Nucleus accumbens (tissue), 56 donors: Measurements from ENCODE around the gene BARD1.
"Not testable (repeated sequence)": the region's sequence is repeated elsewhere in the genome, so short reads cannot be mapped to it uniquely, and the experiment has no call there.

Experiments used
- DNase-seq, 56 donors: peaks; one replicate each; lab custom pipeline; 2025; lab: John Stamatoyannopoulos, UW

BARD1 gene

GRCh38 chr2:214772443-214773015 lies 37.0 kb downstream of the BARD1 start:
- DNase-seq = no peak

- no peak for DNase-seq
Observed at GRCh38 chr2:214765180-214765579, 44.3 kb downstream of the BARD1 start.

- DNase-seq = no peak
Observed at GRCh38 chr2:214753455-214753854, 56.0 kb downstream of the BARD1 start.

GRCh38 chr2:214750529-214750928 lies 59.0 kb downstream of the BARD1 start:
- no peak for DNase-seq

- no peak for DNase-seq
Observed at GRCh38 chr2:214747992-214748391, 61.5 kb downstream of the BARD1 start.

- no peak for DNase-seq
Observed at GRCh38 chr2:214742119-214742518, 67.4 kb downstream of the BARD1 start.

GRCh38 chr2:214740867-214741395 lies 68.6 kb downstream of the BARD1 start:
- DNase-seq = no peak

- no peak for DNase-seq
Observed at GRCh38 chr2:214737188-214737587, 72.3 kb downstream of the BARD1 start.

- DNase-seq = no peak
Observed at GRCh38 chr2:214730800-214731407, 78.6 kb downstream of the BARD1 start.

DNA sequence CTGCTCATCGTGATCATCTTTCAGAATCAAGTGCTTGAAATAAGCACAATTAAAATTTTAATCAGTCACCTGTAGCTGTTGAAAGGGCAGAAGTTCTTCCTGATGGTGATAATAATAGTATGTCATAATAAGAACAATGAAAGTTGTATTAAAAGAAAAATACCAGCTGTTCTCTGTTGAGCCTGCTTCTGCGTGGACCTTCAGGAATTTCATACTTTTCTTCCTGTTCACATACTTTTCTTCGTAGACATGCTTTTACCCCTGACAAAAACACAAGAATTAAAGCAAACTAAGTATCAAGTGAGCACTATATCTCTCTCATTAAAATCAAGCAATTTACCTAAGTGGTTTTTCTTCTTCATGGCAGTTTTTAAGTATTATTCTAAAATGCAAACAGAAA lies 79.2 kb downstream of the BARD1 start:
- no peak for DNase-seq

DNA sequence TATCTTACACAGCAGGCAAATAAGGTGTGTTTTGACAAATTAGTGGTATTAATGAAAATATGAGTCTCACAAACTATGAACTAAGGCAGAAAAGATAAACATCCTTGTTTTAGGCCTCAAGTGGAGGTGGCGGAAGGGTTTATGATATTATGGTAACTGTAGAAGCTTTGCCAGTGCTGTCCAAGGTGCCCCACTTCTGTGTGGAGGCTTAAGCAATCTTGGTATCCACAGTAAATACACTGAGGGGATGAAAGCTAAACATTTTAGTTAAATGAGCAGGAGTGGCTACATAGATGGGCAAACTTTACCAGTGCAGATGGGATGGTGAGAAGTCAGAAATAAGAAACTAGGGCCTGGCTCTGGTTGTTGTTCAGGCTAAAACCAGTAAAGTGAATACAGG lies 84.7 kb downstream of the BARD1 start:
- no peak for DNase-seq

DNA sequence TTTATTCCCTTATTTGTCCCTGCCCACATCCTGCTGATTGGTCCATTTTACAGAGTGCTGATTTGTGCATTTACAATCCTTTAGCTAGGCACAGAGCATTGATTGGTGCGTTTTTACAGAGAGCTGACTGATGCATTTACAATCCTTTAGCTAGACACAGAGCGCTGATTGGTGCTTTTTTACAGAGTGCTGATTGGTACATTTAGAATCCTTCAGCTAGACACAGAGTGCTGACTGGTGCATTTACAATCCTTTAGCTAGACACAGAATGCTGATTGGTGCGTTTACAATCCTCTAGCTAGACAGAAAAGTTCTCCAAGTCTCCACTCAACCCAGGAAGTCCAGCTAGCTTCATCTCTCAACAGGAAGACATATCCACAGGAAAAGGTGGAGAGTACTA lies 91.6 kb downstream of the BARD1 start:
- not testable (repeated sequence) for DNase-seq

DNA sequence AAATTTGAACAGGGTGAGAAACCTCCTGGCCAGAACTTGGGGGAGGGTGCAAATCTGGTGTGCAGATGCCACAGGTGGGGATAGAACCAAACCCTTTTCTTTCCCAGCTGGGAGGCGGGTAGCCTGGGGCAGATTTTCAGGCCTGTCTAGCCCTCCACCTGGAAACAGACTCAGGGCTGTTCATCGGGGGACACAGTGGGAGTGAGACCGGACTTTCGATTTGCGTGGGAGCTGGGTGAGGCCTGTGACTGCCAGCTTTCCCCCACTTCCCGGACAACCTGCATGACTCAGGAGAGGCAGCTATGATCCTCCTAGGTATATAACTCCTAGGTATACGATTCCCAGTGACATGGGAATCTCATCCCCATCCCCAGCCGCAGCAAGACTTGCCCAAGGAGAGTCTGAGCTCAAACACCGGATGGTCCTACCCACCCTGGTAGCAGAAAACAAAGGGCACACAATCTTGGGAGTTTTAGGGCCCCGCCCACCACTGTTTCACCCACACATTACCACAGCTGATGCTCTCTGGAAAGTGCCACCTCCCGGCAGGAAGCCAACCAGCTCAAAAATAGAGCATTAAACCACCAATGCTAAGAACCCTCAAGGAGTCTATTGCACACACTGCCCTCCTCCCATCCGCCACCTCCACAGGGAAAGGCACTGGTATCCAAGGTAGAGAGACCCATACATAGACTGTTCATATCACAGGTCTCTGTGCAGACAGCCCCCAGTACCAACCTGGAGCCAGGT lies 92.5 kb downstream of the BARD1 start:
- DNase-seq = no peak

GRCh38 chr2:214715025-214715424 lies 94.5 kb downstream of the BARD1 start:
- DNase-seq = no peak

DNA sequence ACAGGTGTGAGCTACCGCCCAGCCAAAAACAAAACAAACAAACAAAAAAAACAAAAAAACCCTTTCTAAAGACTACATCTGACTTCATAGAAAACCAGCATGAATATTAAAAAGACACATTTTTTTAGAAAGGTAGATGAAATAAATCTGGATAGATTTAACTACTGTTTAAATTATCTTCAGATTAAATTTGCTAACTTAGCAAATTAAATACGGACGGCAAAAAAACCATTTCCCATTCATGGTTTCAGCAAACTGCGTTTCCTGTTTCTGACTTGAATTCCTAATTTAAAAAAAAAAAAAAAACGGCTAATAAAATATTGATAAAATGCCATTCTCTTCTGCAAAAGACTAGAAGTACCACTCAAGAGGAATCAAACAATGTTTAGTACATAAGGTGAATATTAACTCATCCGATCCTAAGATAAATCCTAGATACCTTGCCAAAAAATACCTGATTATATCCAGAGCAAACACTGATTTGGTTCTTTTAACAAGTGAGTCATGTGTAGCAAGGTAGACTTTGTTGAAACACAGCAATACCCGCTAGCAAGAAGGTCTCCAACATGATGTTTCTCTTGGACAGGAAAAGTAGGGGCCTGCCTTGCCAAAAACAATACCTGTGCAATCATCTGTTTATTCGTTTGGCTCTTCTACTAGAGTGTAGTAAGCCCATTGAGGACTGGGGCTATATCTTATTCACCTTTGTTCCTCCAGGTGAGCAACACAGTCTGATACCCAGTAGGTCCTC lies 96.2 kb downstream of the BARD1 start:
- DNase-seq = no peak

- DNase-seq = no peak
Observed at GRCh38 chr2:214710729-214711128, 98.8 kb downstream of the BARD1 start.

GRCh38 chr2:214706986-214707385 lies 102.5 kb downstream of the BARD1 start:
- DNase-seq = no peak

DNA sequence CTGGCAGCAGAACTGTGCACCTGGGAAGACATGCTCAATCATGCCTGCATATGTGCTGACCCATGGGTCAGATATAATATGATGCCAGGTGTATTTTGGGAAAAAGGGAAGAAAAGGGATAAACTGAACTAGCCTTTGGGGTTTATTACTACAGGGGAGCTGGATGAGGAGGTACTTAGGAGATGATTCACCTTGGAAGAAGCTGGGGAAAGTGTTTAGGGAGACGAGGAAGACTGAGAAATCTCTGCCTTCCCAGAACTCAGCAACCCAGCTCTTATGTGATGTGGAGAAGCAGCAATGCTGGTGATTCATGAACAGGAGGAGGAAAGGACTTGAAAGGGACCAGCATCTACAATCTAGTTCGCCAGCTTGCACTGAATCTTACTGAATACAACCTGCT lies 110.2 kb downstream of the BARD1 start:
- DNase-seq = no peak

GRCh38 chr2:214696681-214697080 lies 112.8 kb downstream of the BARD1 start:
- no peak for DNase-seq

GRCh38 chr2:214695789-214696188 lies 113.7 kb downstream of the BARD1 start:
- DNase-seq = no peak

- not testable (repeated sequence) for DNase-seq
Observed at GRCh38 chr2:214683557-214683956, 125.9 kb downstream of the BARD1 start.
